H1 (cell line): ENCODE results near the gene ADAM19.

Experiments
- CEBPB ChIP-seq: IDR thresholded peaks from 2 replicates; pipeline ENCODE4 v1.6.1; 2012; ENCODE audit warnings: low read depth, low read length
- POLR2A ChIP-seq, 2 experiments: IDR thresholded peaks; 1 replicate in 1 of 2; 2 replicates in 1 of 2; pipeline ENCODE4 v1.6.1; 2011; ENCODE audit warnings: low read depth in 2 of 2, low read length in 2 of 2, mild to moderate bottlenecking in 2 of 2; ENCODE audit errors: control extremely low read depth in 1 of 2
- TF ChIP-seq, protein P1 (sequence below): IDR thresholded peaks from 2 replicates; pipeline ENCODE4 v1.6.1; 2011; ENCODE audit warnings: low read length, improper control_type of control experiment

DNA sequence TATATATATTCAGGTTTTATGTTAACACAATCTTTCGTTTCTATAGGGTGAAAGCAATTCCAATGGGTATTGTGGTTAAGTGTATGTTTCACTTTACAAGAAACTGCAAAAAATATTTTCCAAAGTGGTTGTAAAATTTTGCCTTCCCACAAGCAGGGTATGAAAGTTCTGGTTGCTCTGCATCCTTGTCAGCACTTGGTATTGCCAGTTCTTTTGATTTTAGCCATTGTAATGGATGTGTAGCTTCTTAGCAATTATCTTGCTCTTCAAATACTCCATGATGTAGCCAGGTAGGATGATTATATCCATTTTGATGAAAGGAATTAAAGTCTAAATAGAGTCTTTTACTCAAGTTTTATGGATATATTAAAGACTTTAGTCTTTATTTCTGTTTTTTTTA is 9.1 kb upstream of the ADAM19 start:
- TF ChIP-seq POLR2A (IDR thresholded peaks at IDR 0.05; ENCODE audit: control extremely low read depth in 1 of 2, low read depth in 2 of 2, low read length in 2 of 2) (no peak), CEBPB (no peak)
- TF ChIP-seq, protein P1, sequence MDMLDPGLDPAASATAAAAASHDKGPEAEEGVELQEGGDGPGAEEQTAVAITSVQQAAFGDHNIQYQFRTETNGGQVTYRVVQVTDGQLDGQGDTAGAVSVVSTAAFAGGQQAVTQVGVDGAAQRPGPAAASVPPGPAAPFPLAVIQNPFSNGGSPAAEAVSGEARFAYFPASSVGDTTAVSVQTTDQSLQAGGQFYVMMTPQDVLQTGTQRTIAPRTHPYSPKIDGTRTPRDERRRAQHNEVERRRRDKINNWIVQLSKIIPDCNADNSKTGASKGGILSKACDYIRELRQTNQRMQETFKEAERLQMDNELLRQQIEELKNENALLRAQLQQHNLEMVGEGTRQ: no peak
